Measurements from ENCODE around the gene GPER1.

- no peak for TF ChIP-seq CTCF (optimal IDR thresholded peaks at IDR 0.05 in 1 of 3, IDR thresholded peaks at IDR 0.05 in 1 of 3, conservative IDR thresholded peaks at IDR 0.05 in 1 of 3; ENCODE audit: extremely low read depth in 1 of 3, insufficient read depth in 2 of 3, low read length in 3 of 3)
- no peak for TF ChIP-seq EZH2 (IDR thresholded peaks at IDR 0.05; ENCODE audit: low read length)
Observed at GRCh38 chr7:1057416-1058291, 30.3 kb upstream of the GPER1 start.
